NCI-H2107 treated with DMSO at 0.1 percent for 48 hours (cell line): Measurements from ENCODE around the gene PATE1.

Source experiments
- DNase-seq: peaks from one replicate; lab custom pipeline; 2025; ENCODE audit not compliant: unreplicated experiment; lab: John Stamatoyannopoulos, UW

The PATE1 gene

GRCh38 chr11:125787827-125788226, 41.7 kb downstream of the PATE1 start, which contains the start of gene PATE3:
TSS of gene PATE3 (plus strand) at chr11:125788127. CDS start at chr11:125788152, 25 bp downstream.
- no peak for DNase-seq

GRCh38 chr11:125790825-125791224, 44.7 kb downstream of the PATE1 start:
- no peak for DNase-seq

- DNase-seq = no peak
Measured at GRCh38 chr11:125797641-125798040, 51.6 kb downstream of the PATE1 start.
